Endothelial cell of umbilical vein (primary cell): ENCODE results near the gene TAGLN. TPM values are rescaled to one million over a fixed set of nuclear protein-coding genes. Genes with fewer than 3 reads are reported as not detected.

Experiments
- BruUV-seq: library from RNA; stranded (reverse); fragments of 400-500 nt; replicated peaks from 2 replicates; lab custom pipeline; 2021; lab: Mats Ljungman, UMichigan
- CTCF ChIA-PET: fragments of 300-600, 350-600 bp; sonication (Branson Sonifier 250); formaldehyde crosslinking; loops from one replicate; lab custom pipeline; 2021; ENCODE audit warnings: antibody characterized with exemption, inconsistent platforms; lab: Charles Lee
- POLR2A ChIA-PET: fragments of 300-600, 350-600 bp; sonication (Branson Sonifier 250); formaldehyde crosslinking; loops from one replicate; lab custom pipeline; 2021; ENCODE audit warnings: antibody characterized with exemption, inconsistent platforms; lab: Charles Lee
- DNase-seq: peaks from one replicate; pipeline ENCODE4 v3.0.0-alpha.2; 2011; ENCODE audit warnings: low read depth, low spot score
- FAIRE-seq: peaks from 2 replicates; lab custom pipeline; 2011; peaks lifted over from hg19 to GRCh38; lab: Jason Lieb, UNC
- H2AFZ ChIP-seq: 2 replicates; pipeline ENCODE4 v1.6.0; 2012; ENCODE audit warnings: low read depth, low read length, control low read depth, inconsistent platforms
- H3K27ac ChIP-seq: 2 replicates; pipeline ENCODE4 v1.5.1; 2011; ENCODE audit warnings: low read depth, mild to moderate bottlenecking, control low read depth, low read length, moderate library complexity; ENCODE audit not compliant: insufficient read depth
- H3K27me3 ChIP-seq, 2 experiments: 2 replicates each; pipeline versions ENCODE4 v1.6.0 to v1.6.1; 2011; ENCODE audit warnings: low read length in 2 of 2, mixed read lengths in 1 of 2; ENCODE audit not compliant: control insufficient read depth in 2 of 2, insufficient read depth in 2 of 2
- H3K36me3 ChIP-seq, 2 experiments: 2 replicates in 1 of 2; 3 replicates in 1 of 2; pipeline ENCODE4 v1.5.1; 2011; ENCODE audit warnings: low read length in 2 of 2, mild to moderate bottlenecking in 1 of 2, moderate library complexity in 1 of 2; ENCODE audit not compliant: control insufficient read depth in 2 of 2, insufficient read depth in 2 of 2; ENCODE audit errors: extremely low read depth in 1 of 2
- H3K4me1 ChIP-seq: 3 replicates; pipeline ENCODE4 v1.5.1; 2011; ENCODE audit warnings: mild to moderate bottlenecking, low read length; ENCODE audit not compliant: control insufficient read depth, insufficient read depth; ENCODE audit errors: extremely low read depth
- H3K4me2 ChIP-seq: 2 replicates; pipeline ENCODE4 v1.6.1; 2011; ENCODE audit warnings: low read length, control low read depth, mixed read lengths; ENCODE audit not compliant: insufficient read depth
- H3K4me3 ChIP-seq, 3 experiments: fragments of 200-600 bp in 1 of 3; sonication (generic), shearing (Covaris generic) in 1 of 3; replicated peaks in 1 of 3; 2 replicates each; pipeline ENCODE4 v1.5.1; 2011 to 2016; ENCODE audit warnings: control low read depth in 3 of 3, low read length in 3 of 3, mild to moderate bottlenecking in 2 of 3, inconsistent platforms in 1 of 3, low read depth in 1 of 3, moderate library complexity in 1 of 3; ENCODE audit not compliant: insufficient read depth in 1 of 3
- H3K79me2 ChIP-seq: 2 replicates; pipeline ENCODE4 v1.6.0; 2012; ENCODE audit warnings: low read length, inconsistent platforms; ENCODE audit not compliant: control insufficient read depth, insufficient read depth
- H3K9ac ChIP-seq: replicated peaks from 2 replicates; pipeline ENCODE3; 2011; ENCODE audit warnings: low read length, control low read depth; ENCODE audit not compliant: insufficient read depth; ENCODE audit errors: extremely low read depth
- H3K9me1 ChIP-seq: replicated peaks from 3 replicates; pipeline ENCODE4 v1.6.0; 2011; ENCODE audit warnings: mild to moderate bottlenecking, low read length; ENCODE audit not compliant: control insufficient read depth, insufficient read depth; ENCODE audit errors: extremely low read depth
- H3K9me3 ChIP-seq: replicated peaks from 2 replicates; pipeline ENCODE4 v1.5.1; 2012; ENCODE audit warnings: low read length, inconsistent platforms; ENCODE audit not compliant: control insufficient read depth, insufficient read depth
- H4K20me1 ChIP-seq: replicated peaks from 2 replicates; pipeline ENCODE3; 2011; ENCODE audit warnings: mild to moderate bottlenecking, low read length; ENCODE audit not compliant: control insufficient read depth, insufficient read depth; ENCODE audit errors: extremely low read depth
- CTCF ChIP-seq, 2 donors: IDR thresholded peaks; 1 replicate in 1 of 2; 2 replicates in 1 of 2; pipeline ENCODE4 v1.5.1; 2011; ENCODE audit warnings: low read length in 2 of 2, mild to moderate bottlenecking in 2 of 2, moderate library complexity in 2 of 2, control low read depth in 1 of 2, inconsistent platforms in 1 of 2, low read depth in 1 of 2; ENCODE audit not compliant: insufficient read depth in 1 of 2; ENCODE audit errors: extremely low read depth in 1 of 2
- EZH2 ChIP-seq: IDR thresholded peaks from 2 replicates; pipeline ENCODE4 v1.6.1; 2012; ENCODE audit warnings: borderline replicate concordance, low read depth, mild to moderate bottlenecking, moderate library complexity, low read length, inconsistent platforms; ENCODE audit not compliant: severe bottlenecking
- FOS ChIP-seq: IDR thresholded peaks from 2 replicates; pipeline ENCODE4 v1.6.1; 2011; ENCODE audit warnings: mild to moderate bottlenecking, low read length, moderate library complexity, borderline replicate concordance; ENCODE audit not compliant: insufficient read depth
- GATA2 ChIP-seq: IDR thresholded peaks from 2 replicates; pipeline ENCODE4 v1.7.0; 2011; ENCODE audit warnings: low read depth, mild to moderate bottlenecking, moderate library complexity, mixed read lengths, low read length; ENCODE audit not compliant: insufficient read length, insufficient read depth
- JUN ChIP-seq: IDR thresholded peaks from 2 replicates; pipeline ENCODE4 v1.6.1; 2011; ENCODE audit warnings: borderline replicate concordance, low read depth; ENCODE audit not compliant: insufficient read length, insufficient read depth
- MAX ChIP-seq: IDR thresholded peaks from 2 replicates; pipeline ENCODE4 v1.6.1; 2011; ENCODE audit not compliant: insufficient read depth, insufficient read length
- MYC ChIP-seq: IDR thresholded peaks from one replicate; pipeline ENCODE4 v1.6.1; 2011; ENCODE audit warnings: mild to moderate bottlenecking, low read depth, low read length
- POLR2A ChIP-seq: IDR thresholded peaks from 2 replicates; pipeline ENCODE4 v1.6.1; 2012; ENCODE audit warnings: low read depth, mild to moderate bottlenecking, control low read depth, low read length
- POLR2AphosphoS5 ChIP-seq: IDR thresholded peaks from 2 replicates; pipeline ENCODE4 v1.6.1; 2012; ENCODE audit warnings: low read depth, mild to moderate bottlenecking, control low read depth, low read length, moderate library complexity; ENCODE audit not compliant: insufficient read depth
- dilution Hi-C: fragments of 300-500 bp; cut with MboI; formaldehyde crosslinking; loops from one replicate; pipeline ENCODE4 v1.15.0; 2019; ENCODE audit warnings: low sequenced_read_pairs; ENCODE audit not compliant: extremely low pct_ligation_motif_present
- intact Hi-C: fragments of 100-400 bp; cut with micrococcal nuclease; formaldehyde crosslinking; loops from one replicate; pipeline ENCODE4 v1.10.0; 2022
- polyA plus RNA-seq, 4 experiments: library from polyadenylated mRNA; depleted of rRNA in 3 of 4; stranded (reverse) in 3 of 4; unstranded in 1 of 4; fragments of >200 nt; gene quantifications; 2 replicates each; pipeline versions ENCODE4 v1.2.1 to v1.2.3, GENCODE V29; 2011 to 2012; ENCODE audit warnings: missing spikeins in 1 of 4
- total RNA-seq: library from RNA; stranded (reverse); gene quantifications from 2 replicates; pipeline ENCODE4 v1.2.3, GENCODE V29; 2021

TAGLN gene
- total and polyA plus RNA-seq, 2 donors (not counting 3 experiments of a cell fraction or from before 2014, with no cell fraction given): 20.8 to 113 TPM

GRCh38 chr11:117185736-117186430 is 13.3 kb upstream of the TAGLN start:
- H3K27ac ChIP-seq: no peak overlapping the region
- H3K4me3 ChIP-seq: no peak overlapping the region
- DNase-seq (no peak), FAIRE-seq (no peak)
- no peaks in the 10 kb centered on the region for H3K79me2 ChIP-seq
- intact Hi-C loops (no loop called here), dilution Hi-C loops (no loop called here)
- H3K4me1 ChIP-seq: no peaks in the 10 kb centered on the region
- no peaks in the 10 kb centered on the region for H3K9me1 ChIP-seq
- ChIA-PET CTCF (interaction anchor here (0.7 kb wide), 1 partner anchor 41 kb away, joined by 3 read pairs; no protein-coding TSS in a partner anchor), POLR2A (no interaction called here)
- no peak overlapping the region for H3K4me2 ChIP-seq
- no peak overlapping the region for H2AFZ ChIP-seq
- no peaks in the 10 kb centered on the region for H4K20me1 ChIP-seq
- peaks cover 0 to 32% of the 10 kb centered on the region in 2 experiments for H3K36me3 ChIP-seq
- TF ChIP-seq MYC (no peak), CTCF (IDR thresholded peaks at IDR 0.05; ENCODE audit: extremely low read depth in 1 of 2, insufficient read depth in 1 of 2, low read depth in 1 of 2, low read length in 2 of 2) (no peak), MAX (no peak), JUN (no peak), POLR2AphosphoS5 (no peak), GATA2 (no peak), FOS (no peak), POLR2A (no peak), EZH2 (no peak)
- H3K9ac ChIP-seq: no peak overlapping the region
- H3K27me3 ChIP-seq: no peaks in the 10 kb centered on the region
- no TSS peak for BruUV-seq
- H3K9me3 ChIP-seq: no peaks in the 10 kb centered on the region
